ENCODE results near the gene SCLT1.
"Not testable (repeated sequence)": the region's sequence is repeated elsewhere in the genome, so short reads cannot be mapped to it uniquely, and the experiment has no call there.

Gene SCLT1

GRCh38 chr4:129094347-129094746 lies 1.0 kb upstream of the SCLT1 start:
- peak overlapping the region; percentile 85; the same call in 1 of the 2 replicates for H3K27ac ChIP-seq
- no peak for TF ChIP-seq CTCF (conservative IDR thresholded peaks at IDR 0.05)

DNA sequence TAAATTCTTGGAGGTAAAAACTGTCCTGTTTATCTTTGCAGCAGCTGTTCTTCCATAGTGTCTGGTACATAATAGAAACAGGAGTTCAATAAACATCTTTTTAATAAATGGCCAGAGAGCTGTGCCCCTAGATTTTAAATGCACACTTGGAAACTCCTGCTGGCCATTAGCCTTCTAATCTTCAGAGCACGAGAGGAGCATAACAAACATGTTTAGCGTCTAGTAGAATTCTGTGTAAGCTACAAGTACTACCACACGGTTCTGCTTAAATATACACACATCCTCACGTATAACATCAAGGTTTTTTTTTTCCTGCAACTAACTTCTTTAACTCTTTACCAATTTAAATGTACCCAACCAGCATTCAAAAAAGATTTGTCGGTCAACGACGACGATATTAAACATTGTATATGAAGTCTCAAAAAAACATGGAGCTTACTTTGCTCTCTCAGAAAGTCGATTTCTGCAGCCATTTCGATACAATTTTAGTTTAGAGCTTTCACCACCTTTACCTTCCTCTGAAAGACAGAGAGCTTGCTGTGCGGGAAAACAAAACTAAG lies 628 bp downstream of the SCLT1 start:
- TF ChIP-seq CTCF (conservative IDR thresholded peaks at IDR 0.05) = no peak
- H3K27ac ChIP-seq = peak overlapping the region; percentile 85

- TF ChIP-seq CTCF (conservative IDR thresholded peaks at IDR 0.05) = no peak
- H3K27ac ChIP-seq = no peak overlapping the region
Measured at GRCh38 chr4:129087516-129087915, 5.8 kb downstream of the SCLT1 start.

DNA sequence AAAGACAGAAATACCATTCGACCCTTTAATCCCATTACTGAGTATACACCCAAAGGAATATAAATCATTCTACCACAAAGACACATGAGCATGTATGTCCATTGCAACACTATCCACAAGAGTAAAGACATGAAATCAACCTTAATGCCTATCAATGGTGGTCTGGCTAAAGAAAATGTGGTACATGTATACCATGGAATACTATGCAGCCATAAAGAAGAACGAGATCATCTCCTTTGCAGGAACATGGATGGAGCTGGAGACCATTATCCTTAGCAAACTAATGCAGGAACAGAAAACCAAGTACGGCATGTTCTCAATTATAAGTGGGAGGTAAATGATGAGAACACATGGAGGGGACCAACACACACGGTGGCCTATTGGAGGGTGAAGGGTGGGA lies 7.9 kb downstream of the SCLT1 start:
- no peak overlapping the region for H3K27ac ChIP-seq
- TF ChIP-seq CTCF (conservative IDR thresholded peaks at IDR 0.05) = no peak

DNA sequence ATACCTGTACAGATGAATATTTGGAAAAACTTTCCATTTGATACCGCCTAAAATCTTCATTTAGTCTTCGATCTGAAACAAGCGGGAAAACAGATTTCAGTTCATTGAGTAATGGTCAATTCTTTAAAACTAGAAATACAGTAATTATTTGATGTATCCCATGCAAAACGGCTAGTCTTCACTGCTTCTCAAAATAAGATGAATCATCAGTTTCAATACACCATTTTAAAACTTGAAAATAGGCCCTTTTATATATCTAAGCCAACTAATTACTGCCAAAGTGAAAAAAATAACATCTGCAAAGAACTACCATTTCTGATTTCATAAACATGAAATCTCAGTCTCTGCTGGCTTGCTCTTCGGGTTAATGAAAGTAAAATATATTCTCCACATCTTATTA lies 11.0 kb downstream of the SCLT1 start:
- no peak for TF ChIP-seq CTCF (conservative IDR thresholded peaks at IDR 0.05)

GRCh38 chr4:129080129-129080528 lies 13.2 kb downstream of the SCLT1 start:
- no peak for TF ChIP-seq CTCF (conservative IDR thresholded peaks at IDR 0.05)
- no peak overlapping the region for H3K27ac ChIP-seq

More for the DNA sequence above, 11.0 kb downstream of the SCLT1 start:
- H3K27ac ChIP-seq = no peak overlapping the region

GRCh38 chr4:129077326-129077725 lies 16.0 kb downstream of the SCLT1 start:
- H3K27ac ChIP-seq = no peak overlapping the region
- TF ChIP-seq CTCF (conservative IDR thresholded peaks at IDR 0.05) = no peak

GRCh38 chr4:129069537-129069936 lies 23.8 kb downstream of the SCLT1 start:
- not testable (repeated sequence) for H3K27ac ChIP-seq

All from VCaP (cell line).